Activated effector memory CD4-positive, alpha-beta T cell treated with anti-CD3 and anti-CD28 coated beads, Interleukin-2, amount 50 U/mL, for 16 hours (primary cell): Measurements from ENCODE around the gene HEMK1.
A peak's percentile ranks its signal among the peaks of the same experiment; 100 is the strongest.

Source experiments
- DNase-seq: peaks from one replicate; pipeline ENCODE4 v3.0.0-alpha.2; 2020

The HEMK1 gene

GRCh38 chr3:50575372-50575771 is 6.0 kb downstream of the HEMK1 start:
- no peak for DNase-seq

DNA sequence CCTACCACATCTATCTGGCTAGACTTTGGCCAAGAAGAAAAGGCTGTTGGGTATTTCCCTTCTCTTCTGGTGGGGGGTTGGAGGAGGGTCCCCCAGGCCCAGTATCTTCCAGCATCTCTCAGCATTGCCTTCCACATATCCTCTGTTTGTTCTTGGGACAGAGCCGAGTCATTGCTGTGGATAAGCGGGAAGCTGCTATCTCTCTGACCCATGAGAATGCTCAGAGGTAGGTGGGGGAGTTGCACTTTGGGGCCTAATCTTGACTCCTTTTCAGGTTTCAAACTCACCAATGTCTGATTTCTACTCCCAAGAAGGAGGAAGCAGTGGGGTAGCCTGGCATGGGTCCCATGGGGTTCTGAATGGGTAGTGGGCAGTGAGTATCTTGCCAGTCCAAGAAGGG is 8.0 kb downstream of the HEMK1 start:
- DNase-seq, result no peak

GRCh38 chr3:50580683-50581458 is 11.5 kb downstream of the HEMK1 start:
- DNase-seq, result no peak

DNA sequence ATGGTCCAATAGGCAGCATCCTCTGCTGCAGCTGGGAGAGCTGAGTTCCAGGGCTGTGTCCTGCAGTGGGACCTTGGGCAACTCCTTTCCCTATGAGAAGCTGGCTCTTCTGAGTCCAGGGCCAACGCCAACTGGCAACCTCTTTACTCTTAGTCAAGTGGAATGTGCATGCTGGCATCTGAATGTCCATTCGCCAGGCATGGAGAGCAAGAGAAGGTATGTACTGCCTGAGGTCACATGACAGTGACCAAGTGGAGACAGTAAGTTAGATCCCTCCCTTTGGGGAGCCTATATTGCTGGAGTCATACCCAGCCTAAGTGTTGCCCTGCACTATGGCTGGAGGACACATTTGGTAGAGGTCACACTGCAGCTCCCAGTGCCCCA is 12.1 kb downstream of the HEMK1 start:
- no peak for DNase-seq

GRCh38 chr3:50582083-50582482 is 12.8 kb downstream of the HEMK1 start:
- DNase-seq, result no peak

DNA sequence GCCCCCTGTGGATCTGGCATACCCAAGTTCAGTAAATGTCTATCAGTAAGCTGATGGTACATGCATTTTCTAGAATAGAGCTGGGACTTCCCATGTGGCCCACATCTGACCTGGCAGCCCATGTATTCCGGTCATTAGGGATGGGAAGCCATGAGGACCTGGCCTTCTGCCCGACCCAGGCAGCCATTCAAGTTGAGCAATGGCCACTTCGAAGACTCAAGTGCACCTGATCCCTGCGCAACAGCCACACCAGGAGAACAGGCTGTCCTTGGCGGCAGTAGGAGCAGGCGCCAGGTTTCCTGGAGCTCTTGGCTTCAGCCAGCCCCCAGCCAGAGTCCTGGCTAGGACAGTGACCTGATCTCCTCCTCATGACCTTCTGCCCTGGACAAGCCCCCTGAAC is 14.6 kb downstream of the HEMK1 start:
- DNase-seq, result no peak

- no peak for DNase-seq
Observed at GRCh38 chr3:50584391-50584790, 15.1 kb downstream of the HEMK1 start.

DNA sequence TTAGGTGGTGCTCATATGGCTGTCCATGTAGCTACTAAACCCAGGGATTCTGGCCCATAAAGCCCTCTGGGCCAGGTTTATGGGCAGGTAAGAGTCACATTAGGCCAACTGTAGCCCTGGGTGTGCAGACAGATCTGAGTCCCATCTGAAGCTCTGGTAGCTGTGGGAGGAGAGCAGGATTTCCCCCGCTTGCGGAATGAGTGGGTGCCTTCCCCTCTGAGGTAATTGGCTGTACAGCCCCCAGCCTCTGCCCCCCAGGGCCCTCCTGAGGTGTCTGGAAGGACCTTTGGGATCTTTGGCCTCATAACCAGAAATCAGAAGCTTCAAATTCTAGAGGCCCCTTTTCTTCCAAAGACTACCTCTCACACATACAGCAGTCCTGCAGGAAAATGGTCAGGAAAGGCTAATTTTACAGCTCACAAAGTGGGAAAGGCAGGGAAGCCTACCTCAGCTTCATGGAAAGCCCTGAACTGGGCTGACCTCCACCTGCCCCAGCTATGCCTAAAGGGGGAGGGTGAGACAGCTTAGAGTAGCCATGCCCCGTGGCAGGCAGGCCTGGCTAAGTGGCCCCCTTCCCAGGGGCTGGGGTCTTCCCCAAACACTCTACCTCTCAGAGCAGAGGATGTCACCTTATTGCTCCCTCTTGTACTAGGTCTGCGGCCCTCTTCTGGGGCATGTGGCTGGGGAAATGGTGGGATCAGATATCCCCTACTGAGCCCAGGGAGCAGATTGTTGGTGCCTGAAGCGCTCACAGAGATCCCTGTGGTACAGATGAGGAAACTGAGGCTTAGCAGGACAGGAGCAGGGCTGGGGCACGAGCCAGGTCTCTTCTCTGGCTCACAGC is 16.8 kb downstream of the HEMK1 start:
- peak; percentile 73 for DNase-seq

GRCh38 chr3:50586763-50587070 is 17.4 kb downstream of the HEMK1 start:
- no peak for DNase-seq

DNA sequence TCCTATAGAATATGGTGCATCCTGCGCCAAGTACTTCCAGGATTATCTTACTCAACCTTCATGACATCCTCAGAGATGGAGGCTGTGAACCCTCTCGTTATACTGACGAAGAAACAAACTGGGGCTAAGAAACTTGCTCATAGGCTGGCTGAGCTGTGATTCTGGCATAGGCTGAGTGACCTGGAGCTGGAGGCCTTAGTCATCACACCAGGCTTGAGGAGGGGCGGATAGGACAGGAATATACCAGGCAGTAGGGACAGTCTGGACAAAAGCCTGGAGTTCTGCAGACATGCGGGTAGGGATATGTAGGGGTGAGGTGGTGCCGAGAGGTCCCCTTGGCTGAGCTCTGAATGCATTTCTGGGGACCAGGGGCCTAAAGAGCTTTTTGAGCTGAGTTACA is 18.1 kb downstream of the HEMK1 start:
- no peak for DNase-seq

DNA sequence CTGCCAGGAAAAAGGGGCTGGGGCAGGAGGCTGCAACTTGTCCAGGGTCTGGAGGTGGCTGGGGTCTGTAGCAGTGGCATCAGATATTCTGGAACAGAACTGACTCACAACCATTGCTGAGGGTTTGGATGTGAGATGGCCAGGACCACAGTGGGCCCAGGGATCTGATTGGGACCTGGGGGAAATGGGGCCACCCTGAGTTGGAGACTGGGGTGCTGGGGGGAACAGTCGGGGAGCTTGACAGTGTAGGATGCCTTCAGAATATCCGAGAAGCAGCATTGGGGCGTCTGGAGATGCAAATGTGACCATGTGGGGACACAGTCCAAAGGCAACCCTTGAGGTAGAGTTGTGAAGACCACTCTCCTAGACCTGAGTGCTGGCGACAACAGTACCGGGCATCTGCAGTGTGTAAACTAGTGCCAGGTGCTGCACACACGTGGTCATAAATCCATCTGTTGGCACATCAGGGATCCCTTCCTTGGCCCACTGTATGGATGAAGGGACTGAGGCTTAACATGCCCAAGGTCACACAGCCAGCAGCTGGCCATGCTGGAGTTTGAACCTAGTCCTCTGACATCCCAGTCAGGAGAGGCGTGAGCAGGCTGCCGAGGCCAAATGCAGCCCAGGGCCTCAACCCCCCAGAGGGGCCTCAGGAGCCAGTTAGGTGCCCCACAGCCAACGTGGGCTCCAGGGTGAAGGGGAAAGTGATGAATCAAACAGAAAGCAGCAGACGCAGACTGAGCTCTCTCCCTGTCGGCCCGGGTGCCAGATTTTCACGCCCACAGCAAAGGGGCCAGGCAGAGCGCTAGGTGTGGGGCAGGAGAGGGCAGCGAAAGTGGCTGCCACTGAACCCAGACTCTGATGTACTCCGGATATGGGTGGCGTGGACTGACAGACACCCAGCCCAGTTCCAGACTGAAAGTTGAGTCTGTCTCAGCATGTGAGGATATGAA is 18.8 kb downstream of the HEMK1 start:
- peak; percentile 92 for DNase-seq

- DNase-seq, result no peak
Observed at GRCh38 chr3:50588759-50589433, 19.6 kb downstream of the HEMK1 start.

GRCh38 chr3:50591196-50591741 is 21.9 kb downstream of the HEMK1 start:
- DNase-seq, result peak; percentile 69

DNA sequence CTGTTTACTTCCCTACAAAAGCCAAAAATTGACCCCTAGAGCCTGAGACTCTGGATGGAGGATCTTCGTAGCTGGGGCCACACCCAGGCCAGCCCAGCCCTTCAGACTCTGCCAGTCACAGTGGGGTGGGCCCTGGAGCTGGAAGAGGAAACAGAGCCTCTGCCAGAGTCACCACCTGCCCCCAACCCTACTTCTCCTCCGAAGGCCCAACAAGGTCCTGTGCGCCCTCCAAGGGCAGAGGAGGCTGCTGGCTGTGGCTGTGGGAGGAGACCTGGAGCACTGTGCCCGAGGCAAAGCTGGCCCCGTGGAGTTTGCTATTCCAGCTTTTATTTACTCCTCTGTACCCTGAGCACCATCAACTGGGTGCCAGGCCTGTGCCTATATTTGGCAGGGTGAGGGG is 23.2 kb downstream of the HEMK1 start:
- no peak for DNase-seq

DNA sequence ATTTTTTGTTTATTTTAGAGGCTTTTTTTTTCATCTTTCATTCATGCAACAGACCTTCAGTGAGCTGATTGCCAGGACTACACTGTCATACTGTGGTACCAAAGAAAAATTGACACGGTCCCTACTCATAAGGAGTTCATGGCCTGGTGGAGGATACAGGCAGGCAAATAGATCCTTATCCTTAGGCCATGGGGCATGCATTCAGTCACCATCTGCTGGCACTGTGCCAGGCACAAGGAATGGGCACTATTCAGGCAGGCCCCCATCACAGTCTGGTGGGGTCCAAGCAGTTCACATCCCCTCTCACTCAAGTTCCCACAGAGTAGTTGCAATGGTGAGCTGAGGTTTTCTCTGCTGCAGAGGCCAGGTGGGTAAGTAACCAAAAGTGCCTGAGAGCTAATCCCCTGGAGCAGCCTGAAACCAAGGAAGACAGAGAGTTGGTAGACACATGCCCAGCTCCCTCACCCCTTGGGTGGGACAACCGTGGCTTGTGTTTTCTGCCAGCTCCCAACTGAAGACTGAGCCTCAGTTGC is 25.0 kb downstream of the HEMK1 start:
- no peak for DNase-seq

- no peak for DNase-seq
Observed at GRCh38 chr3:50599115-50599715, 29.9 kb downstream of the HEMK1 start.

DNA sequence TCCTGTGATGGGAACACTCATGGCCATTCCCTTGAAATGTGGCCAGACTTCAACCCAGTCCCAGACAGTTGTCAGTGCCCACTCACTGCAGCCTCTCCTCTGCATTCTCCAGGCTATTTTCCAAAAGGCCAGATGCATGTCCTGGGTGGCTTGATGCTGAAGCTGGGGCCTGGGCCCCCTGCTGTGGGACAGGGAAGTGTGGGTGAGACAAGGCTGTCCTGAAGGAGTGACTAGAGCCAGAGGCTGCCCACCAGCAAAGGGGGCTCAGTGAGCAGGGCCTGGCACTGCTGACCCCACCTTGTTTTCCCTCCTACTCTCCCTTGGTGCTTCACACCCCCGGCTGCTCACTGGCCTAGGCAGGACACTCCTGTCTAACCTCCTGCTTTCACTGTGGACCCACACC is 30.4 kb downstream of the HEMK1 start:
- DNase-seq, result no peak

DNA sequence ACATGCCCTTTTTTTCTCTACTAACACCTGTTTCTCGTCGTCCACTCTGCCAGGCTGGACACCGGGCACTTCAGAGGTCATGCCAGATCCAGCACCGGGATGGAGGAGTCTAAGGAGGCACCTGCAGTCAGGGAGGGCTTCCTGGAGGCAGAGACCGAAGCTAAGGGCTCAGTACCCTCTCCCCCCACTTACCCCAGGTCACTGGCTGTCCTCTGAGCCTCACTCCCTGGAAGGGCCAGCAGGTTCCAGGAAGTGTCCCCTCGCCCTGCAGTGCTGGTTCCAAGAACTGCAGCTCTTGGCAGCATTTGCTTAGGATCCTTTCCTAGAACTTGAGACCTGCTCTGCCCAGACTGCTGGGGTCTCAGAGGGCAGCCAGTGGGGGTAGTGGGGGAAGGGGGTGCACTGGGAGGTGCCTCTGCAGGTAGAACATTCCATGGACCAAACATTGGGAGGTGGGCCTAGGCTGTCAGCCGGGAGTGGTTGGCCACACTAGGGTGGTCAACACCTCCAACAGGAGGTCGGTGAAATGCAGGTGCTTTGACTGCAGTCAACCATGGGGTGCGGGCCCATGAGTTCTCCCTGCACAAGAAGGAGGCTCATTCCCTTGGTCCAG is 30.9 kb downstream of the HEMK1 start:
- no peak for DNase-seq

DNA sequence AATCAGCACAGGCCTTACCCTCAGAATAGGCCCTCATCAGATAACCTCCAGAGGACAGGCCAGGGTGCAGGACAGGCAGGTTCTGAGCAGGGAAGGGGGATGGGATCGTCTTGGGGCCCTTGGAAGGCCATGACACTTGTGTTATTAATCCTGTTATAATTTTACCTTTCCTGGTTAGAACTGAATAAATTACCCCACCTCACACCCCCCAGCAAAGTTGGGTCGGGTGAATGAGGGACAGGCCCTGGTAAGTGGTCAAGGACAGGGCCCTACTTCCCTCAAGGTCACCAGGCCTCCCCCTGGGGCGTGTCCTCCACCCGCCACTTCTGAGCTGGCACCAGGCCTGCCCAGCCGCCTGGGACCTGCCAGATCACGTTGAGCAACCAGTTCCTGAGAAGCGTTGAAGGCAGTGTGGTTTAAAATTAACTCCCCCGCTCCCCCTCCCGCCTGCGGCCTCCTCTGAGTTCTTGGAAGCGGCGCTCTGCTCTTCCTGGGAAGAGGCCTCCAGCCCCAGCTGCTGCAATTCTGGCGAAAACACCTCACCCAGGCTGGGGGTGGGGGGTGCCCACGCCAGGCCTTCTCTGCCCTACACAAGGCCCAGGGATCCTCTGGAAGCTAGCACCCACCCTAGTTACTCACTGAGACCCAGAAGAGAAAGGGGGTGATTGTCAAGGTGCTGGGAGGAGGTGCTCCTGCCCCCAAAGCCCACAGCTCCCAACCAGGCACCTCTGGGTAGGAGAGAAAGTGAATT is 31.7 kb downstream of the HEMK1 start:
- DNase-seq, result peak; percentile 95

GRCh38 chr3:50602595-50603191 is 33.4 kb downstream of the HEMK1 start:
- DNase-seq, result no peak
